ENCODE data around the gene AGPAT4.
"Not testable (repeated sequence)": the region's sequence is repeated elsewhere in the genome, so short reads cannot be mapped to it uniquely, and the experiment has no call there.

The AGPAT4 gene

DNA sequence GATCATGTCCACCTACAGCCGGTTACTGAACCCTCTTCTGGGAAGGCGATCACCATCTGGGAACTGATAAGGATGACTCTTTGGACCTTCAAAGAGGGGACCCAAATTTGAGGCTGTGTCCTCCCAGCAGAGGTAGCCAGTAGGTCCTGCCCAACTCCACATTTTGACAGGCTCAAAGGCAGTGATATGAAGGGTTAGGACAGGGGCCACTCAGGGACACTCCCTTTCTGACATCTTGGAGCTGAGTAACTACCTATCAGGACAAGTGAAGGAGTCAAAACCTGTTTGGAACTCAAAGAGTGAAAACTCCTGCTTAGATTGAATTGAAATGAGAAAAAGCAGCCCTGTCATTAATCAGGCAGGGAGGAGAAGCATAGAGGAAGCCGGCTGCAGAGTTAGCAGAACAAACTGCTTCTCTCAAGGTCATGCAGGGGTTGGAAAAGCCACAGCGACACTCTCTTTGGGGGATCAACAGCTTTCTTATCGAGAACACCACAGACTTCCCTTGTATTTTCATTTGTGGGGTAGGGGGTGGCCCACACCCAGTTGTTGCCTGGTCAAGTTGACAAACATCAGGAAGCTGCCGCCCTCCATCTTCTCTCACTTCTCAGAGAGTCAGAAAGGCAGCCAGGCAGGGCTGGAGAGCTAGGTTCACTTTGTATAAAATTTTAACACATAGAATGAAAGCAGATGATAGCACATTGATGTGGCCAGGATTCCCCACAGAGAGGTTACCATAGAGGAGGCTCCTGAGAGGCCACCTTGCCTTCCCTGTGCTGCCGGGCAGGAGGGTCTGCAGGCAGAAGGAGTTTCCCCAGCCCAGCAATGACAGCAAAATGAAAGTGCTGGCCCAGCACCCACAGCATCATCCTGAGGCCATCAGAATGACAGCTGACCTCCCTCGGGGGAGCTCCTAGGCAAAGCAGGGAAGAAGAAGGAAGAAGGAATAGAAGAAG is 47.6 kb downstream of the AGPAT4 start:
- no peak for DNase-seq

DNA sequence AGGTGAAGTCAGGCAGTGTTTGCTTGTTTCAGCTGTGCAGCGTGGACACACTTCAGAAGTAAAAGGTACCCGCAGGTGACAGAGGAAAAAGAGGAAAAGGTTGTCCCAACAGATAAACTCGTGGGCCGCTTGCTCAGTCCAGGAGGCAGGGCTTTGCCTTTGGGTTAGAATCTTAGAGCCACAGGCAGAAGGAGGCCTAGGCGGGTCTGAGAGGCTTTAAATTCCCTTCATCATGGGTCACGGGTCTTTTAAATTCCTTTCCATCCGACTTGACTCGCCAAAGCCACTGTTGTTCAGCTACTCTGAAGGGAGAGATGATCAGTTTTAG is 48.2 kb downstream of the AGPAT4 start:
- DNase-seq, result no peak

DNA sequence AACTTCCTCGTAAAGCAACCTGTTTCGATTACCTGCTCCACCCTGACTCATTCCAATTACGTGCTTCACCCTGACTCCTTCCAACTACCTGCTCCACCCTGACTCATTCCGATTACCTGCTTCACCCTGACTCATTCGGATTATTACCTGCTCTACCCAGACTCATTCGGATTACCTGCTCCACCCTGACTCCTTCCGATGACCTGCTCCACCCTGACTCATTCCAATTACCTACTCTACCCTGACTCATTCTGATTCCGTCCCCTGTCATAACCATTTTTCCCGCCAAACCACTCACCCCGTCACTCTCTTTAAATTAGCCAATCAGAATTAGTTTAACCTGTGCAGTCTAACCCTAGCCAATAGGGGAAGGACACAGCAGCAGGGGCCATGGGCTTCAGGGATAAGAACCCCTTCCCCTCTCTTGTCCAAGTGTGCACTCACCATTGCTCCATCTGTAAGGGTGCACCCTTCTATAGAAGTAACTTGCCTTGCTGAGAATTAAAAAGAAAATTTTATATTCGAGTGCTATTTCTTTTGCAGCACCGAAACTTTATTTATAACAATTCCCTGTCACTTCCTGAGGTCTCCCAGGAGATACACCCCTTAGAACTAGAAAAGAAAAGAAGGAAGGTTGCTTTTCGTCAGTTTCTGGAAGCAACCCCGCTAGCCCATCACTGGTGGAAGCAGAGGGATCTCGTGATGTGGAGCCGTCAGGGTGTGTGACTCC is 48.7 kb downstream of the AGPAT4 start:
- not testable (repeated sequence) for DNase-seq

DNA sequence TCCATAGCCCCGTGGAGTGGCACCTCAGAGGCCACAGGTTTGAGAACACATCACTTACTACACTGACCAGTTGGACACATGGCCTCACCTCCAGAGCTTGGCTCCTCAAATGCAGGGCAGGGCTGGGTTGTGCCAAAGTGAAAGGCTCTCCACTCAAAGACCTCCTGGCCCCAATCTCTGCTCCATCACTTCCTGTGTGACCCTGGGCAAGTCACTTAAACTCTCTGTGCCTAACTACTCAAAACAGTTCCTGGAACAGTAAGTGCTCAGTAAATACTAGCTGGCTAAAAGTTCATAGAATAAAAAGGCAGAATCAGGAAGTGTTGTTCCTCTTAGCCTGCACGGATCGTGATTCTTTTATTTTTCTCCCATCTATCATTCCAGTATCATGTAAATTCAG is 50.2 kb downstream of the AGPAT4 start:
- DNase-seq, result no peak

DNA sequence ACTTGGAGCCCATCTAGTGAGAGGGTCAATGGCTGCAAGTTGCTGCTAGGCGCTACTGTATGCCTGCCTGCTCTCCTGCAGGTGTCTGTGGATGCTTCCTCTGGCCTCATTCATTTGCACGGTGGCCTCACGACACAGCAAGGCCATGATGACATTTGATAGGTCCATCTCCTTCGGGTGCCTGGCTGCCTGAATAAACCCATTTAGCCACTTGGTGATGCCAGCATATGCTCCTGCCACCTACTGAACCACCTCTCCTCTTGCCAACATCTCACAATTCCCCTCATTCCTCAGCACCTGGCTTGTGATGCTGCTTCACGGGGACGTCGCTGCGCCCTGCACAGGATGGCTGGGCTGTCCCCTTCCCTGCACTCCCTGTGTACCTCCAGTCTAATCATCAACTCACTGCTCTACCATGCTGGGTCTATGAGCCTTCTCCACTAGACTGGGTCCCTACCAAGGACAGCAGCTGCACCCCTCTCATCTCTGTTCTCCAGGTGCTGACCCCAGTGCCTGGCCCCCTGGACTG is 51.1 kb downstream of the AGPAT4 start:
- DNase-seq, result no peak

DNA sequence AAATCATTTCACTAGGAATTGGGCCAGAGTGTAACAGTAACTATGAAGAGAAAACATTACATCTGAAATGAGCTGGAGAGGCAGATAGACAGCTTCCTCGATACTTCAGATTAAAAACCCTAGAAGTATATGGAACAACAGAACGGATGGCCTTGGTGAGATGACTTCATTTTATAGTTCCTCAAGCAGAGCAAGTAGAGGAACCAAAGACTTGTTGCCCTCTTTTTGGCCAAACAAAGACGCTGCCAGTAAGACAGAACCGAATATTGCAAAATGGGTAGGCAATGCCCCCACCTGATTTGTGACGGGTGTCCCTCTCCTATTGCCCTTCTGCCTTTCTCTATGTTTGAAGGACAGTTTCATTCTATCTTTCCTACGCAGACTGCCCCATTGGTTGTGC is 53.5 kb downstream of the AGPAT4 start:
- no peak for DNase-seq

DNA sequence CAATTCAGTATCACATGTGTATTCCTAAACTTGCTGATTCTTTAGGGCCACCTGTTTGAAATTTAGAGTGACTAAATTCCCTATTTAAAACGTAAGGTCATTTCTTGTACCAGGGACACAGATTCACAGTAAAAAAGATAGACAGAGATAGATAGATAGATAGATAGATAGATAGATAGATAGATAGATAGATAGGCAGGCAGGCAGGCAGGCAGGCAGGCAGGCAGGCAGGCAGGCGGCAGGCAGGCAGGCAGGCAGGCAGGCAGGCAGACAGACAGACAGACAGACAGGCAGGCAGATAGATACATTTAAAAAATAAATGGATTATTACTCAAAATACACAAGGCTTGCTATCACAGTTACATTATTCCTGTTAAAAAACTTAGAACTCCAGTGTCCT is 54.2 kb downstream of the AGPAT4 start:
- DNase-seq, result no peak

DNA sequence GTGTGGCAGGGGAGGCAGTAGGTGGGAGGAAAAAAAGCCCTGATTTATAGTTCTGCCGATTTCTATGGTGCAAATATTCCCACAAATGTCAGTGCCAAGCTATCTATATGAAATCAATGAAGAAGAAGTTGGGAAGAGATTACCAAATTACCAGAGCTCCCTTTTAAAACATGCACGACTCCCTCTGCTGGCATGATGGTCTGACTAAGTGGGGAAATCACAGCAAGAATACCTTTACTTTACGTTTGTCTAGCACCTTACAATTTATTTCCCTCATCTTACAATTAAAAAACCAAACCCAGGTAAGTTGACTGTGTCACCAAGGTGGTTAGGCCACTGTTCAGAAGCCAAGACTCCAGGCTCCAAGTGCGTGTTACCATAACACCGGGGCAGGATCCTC is 55.6 kb downstream of the AGPAT4 start:
- no peak for DNase-seq

DNA sequence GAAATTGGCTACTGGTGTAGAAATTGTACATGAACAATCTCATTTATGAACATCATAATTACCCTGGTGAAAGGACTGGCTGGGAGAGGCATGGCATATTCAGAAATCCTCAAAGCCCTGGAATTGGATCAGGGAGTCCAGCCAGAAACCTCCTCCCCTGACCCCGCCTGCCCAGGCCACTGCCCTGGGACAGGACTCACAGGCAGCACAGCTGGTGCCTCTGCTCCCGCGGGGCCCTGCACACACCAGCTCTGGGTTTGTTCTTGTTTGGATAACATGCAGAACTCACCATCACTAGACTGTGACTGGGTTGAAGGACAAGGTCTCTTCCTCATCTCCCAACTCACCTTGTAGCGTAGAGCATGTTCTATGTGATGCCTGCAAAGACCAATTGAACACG is 56.2 kb downstream of the AGPAT4 start:
- no peak for DNase-seq

DNA sequence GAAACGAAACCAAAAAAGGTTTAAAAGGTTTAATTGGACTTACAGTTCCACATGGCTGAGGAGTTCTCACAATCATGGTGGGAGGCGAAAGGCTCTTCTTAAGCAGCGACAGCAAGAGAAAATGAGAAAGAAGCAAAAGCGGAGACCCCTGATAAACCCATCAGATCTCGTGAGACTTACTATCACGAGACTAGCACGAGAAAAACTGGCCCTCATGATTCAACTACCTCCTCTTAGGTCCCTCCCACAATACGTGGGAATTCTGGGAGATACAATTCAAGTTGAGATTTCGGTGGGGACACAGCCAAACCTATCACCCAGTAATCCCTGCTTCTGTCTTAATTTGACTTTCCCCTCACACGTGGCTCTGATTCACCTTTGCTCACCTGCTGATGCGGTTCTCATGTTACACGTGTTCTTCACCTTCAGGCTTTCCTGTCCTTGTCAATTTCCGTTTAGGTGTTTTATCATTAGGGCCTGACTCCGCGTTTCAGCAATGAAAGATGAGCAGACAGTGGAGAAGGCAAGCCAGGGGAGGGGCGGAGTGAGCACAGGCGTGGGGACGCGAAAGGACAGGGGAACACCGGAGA is 57.1 kb downstream of the AGPAT4 start:
- no peak for DNase-seq

DNA sequence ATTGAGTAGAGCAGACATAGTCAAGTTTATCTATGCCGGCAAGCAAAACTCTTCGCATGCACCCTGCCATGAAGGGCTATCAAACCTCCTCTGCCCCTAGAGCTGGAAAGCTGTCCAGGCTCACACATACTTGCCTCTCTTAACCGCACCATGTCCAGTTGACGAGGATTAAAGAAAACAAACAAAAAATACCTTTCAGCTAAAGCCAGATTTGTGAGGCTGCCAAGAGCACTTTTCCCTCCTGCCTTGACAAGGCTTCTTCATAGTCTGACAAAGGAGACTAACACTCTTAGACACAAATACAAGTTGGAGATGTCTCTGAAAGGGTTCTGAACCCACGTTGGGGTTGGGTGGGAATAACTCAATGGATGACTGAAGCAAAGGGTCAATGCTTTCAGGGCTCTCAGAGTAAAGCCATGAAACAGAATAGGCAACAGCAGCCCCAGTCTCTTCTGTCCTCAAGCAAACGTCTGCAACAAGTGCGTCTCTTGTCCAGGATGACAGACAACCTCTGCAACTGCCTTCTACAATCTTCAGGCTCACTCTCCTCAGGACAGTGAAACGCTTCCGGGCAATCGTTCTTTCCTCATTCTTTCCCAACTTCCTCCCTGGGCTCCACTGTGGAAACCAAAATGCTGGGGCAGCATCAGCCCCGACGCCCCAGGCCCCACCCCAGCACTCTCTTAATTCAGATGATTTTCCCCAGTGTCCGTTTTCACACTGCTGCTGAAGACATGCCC is 57.8 kb downstream of the AGPAT4 start:
- DNase-seq, result no peak

DNA sequence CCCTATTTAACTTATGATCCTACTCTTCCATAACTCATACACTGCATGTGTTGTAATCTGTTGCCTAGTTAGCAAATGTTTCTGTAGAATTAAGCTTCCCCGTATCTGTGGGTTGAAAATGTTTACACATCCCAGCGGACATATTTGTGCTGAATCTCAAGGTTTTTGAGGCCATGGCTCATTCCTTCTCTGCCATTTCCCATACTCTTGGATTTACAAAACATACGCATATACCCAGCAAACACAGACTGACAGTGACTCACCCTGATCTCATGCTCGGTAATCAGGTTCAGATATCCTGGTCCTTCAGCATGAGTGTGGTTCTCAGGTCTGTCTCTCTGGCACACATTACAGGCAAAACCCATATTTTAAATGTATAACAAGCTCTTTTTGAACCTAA is 58.7 kb downstream of the AGPAT4 start:
- no peak for DNase-seq

DNA sequence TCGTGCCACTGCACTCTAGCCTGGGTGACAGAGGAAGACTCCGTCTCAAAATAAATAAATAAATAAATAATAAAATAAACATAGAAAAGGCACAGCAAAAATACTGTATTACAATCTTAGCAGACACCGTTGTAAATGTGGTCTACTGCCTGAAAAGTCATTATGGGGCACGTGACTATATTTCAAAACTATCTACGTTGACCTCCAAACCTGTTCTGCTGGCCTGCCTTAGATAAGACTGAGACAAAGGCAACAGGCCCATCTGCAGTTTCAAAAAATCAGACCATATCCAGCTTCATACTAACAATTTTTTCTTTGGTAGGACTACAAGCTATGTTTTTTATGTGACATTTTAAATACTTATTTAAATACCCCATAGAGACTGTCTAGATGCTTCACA is 59.1 kb downstream of the AGPAT4 start:
- DNase-seq, result no peak

DNA sequence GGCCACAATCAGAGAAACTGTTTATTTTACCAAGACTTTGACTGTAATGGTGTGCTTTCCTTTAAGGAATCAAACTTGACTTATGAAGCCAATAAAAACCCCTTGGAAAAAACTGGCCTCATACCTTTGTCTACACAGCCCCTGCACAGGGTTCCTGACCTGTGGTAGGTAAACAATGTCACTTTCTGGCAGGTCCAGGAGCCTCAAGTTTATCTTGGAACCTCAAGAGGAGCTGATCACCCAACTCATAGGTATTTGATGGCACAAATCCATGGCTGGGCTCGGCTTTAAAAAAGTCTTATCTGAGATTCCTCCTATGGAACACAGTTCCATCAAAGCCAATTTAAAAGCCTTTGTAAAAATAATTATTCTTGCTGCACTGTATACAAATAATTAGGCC is 61.0 kb downstream of the AGPAT4 start:
- no peak for DNase-seq

DNA sequence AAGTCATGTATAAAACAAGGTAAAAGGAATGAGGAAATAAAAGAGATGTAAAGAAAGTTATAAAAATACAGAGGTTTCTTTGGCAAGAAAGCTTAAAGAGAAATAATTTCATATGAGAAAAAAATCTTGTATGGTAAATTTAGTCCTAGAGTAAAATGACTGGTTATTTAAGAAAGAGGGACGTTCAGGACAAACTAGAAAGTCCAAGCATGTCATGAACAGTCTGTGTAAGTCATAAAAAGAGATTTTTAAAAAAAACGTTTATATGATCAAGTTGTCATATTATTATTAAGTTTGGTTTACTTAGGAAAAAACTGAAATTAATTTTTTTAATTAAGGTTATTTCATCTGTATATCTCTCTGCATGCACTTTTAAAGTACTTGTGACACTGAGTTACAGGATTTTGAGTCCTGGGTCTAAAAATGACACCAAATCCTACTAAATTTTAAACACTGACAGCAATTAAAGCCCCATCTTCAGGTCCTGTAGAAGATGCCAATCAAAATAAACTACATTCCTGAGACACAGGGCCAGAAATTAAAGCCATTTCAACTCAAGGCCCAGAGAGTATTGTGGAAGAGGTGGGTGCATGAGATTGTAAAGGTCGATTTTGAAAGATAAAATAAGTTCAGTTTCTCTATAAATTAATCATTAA is 62.4 kb downstream of the AGPAT4 start:
- DNase-seq, result no peak

DNA sequence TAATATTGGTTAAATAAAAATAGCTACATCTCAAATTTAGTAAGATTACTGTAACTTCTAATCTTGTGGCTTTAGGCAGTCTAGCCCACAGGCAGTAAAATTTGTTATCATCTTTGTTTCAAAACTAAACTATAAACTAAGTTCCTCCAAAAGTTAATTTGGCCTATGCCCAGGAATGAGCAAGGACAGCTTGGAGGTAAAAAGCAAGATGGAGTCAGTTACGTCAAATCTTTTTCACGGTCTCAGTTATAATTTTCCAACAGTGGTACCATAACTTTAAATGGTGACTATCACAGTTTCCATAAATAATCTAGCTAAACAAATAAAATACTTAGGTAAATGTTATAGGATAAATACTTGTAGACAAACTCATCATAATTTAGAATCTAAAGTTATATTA is 63.0 kb downstream of the AGPAT4 start:
- no peak for DNase-seq

DNA sequence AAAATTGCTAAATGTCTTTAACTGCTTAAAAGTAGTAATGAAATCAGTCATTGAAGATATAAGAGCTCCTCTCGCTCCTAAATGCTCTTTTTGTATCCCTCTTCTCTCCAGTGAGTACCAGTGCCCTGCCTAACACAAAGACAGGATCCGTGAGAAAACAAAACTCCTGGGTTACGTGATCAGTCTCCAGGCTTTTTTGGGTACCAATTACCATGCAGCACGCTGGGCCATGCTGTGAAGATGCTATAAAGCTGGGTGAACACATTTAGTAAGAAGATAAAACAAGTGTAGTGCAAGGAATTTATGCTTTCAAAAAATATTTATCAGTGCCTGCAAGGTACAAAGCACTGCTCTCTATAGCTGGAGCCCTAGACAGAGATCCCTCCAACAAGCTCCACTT is 66.7 kb downstream of the AGPAT4 start:
- DNase-seq, result no peak

DNA sequence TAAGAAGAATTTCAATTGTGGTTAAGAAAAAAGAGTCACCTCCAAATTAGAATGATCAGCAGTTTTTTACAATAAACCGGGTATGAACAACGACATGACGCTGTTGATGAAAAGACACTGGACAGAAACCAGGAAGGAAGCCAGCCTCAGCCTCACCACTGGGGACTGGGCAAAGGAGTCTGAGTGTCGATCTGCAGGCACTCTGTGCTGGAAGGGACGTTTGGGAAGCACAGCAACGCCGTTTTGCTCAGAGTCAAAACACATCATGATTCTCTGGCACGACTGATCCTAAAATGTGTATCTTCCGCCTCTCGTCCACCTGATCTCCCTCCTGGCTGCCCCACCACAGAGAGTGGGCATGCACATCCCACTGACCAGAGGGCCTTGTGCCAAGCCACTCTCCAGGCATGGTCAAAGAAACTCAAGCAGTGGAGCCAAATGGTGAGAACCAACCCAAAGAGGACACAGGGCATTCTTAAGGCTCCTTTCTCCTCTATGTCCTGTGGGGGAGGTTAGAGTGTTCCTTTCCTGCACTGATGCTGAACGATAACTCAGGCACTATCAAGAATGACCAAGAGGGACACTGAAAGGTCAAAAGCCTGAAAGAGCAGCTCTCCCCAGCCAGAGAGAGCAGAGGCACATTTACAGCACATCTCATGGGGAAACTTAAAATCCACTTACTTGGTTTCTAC is 68.8 kb downstream of the AGPAT4 start:
- DNase-seq, result no peak

DNA sequence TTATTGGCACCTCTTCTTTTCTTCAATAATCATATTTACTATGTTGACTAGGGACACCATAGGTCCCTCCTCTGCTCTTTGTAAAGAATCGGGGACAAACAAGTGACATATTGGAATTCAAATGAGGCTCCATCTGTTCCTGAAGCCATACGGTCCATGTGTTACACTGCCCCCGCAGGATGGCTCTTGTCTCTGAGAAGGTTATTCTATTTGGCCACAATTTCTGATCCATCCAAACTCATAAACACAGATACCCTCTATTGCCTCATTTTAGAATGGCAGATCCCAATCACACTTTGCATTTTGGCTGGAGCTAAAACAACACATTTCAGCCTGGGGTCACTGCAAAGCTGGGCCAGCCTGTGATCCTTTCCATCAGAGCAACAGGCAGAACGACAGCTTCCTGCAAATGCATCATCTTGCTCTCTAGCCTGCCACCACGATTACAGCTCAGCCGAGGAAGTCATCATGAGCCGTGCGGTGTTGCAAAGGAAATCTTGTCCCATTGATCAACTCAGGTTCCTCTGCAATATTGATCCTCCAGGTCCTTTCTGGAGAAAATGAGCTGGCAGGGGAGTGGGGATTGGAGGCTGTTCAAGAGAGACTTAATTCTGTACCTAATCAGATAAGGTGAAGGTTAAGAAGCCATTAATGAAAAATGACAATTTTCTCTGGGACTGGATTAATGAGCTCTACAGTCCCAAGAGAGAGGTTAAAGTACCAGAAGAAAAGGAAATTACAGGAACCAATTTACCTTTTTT is 73.1 kb downstream of the AGPAT4 start:
- no peak for DNase-seq

DNA sequence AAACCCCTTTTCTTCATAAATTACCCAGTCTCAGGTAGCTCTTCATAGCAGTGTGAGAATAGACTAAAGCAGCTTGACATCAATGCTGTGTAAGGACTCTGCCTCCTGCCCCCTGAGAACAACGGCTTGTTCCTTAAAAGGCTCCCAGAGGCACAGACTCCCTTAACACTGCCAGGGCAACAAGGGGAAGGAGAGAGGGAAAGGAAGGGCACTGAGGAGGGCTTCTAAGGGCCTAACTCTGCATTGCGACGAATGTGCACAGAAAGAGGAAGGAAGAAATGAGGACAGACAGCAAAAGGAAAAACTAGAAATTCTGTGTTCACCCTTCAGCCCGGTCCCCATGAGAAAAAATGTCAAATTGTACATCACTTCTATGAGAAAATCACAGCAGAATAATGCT is 74.0 kb downstream of the AGPAT4 start:
- no peak for DNase-seq

Data from NCI-H2227 treated with DMSO at 0.1 percent for 48 hours (cell line).